HepG2 (cell line): ENCODE data around the gene CALN1. TPM values are rescaled to one million over a fixed set of nuclear protein-coding genes. Genes with fewer than 3 reads are reported as not detected.

Source experiments
- ATAC-seq: fragments of 200-7000 bp; cut with Tn5 transposase; 3 replicates; pipeline ENCODE4 v1.9.1; 2020; ENCODE audit warnings: mild to moderate bottlenecking, moderate library complexity
- BruUV-seq: library from RNA; stranded (reverse); fragments of 400-500 nt; replicated peaks from 2 replicates; lab custom pipeline; 2021; lab: Mats Ljungman, UMichigan
- CTCF ChIA-PET: fragments of 300-600 bp; formaldehyde crosslinking; extraction: SDS; loops from one replicate; lab custom pipeline; 2021; ENCODE audit warnings: low total read pairs, inconsistent platforms, low intra/inter-chr PET ratio; lab: Yijun Ruan, JAX
- POLR2A ChIA-PET: fragments of 350-600 bp; sonication (Branson Sonifier 250); formaldehyde crosslinking; loops from one replicate; lab custom pipeline; 2020; ENCODE audit warnings: antibody characterized with exemption, inconsistent platforms; lab: Yijun Ruan, JAX
- DNase-seq: peaks from one replicate; pipeline ENCODE4 v3.0.0-alpha.2; 2015; ENCODE audit warnings: low spot score
- FAIRE-seq: peaks from 3 replicates; lab custom pipeline; 2011; peaks lifted over from hg19 to GRCh38; lab: Jason Lieb, UNC
- H2AFZ ChIP-seq: one replicate; pipeline ENCODE4 v1.6.1; 2011; ENCODE audit warnings: low read length, inconsistent platforms
- H3K27ac ChIP-seq: fragments of 300-600 bp; 3 replicates; pipeline ENCODE4 v1.8.0; 2011; ENCODE audit warnings: mixed run types, mild to moderate bottlenecking, mixed read lengths, low read length, inconsistent platforms; ENCODE audit not compliant: insufficient read depth; ENCODE audit errors: extremely low read length
- H3K27me3 ChIP-seq, 2 experiments: fragments of 200-600 bp in 1 of 2; 2 replicates in 1 of 2; 3 replicates in 1 of 2; pipeline versions ENCODE4 v1.6.0 to v1.8.0; 2011; ENCODE audit warnings: low read length in 2 of 2, mild to moderate bottlenecking in 2 of 2, moderate library complexity in 2 of 2, inconsistent platforms in 1 of 2; ENCODE audit not compliant: insufficient read depth in 2 of 2, control insufficient read depth in 1 of 2
- H3K36me3 ChIP-seq, 2 experiments: fragments of 200-600 bp in 1 of 2; replicated peaks in 1 of 2; 2 replicates in 1 of 2; 3 replicates in 1 of 2; pipeline versions ENCODE4 v1.5.1 to v1.8.0; 2011; ENCODE audit warnings: low read length in 2 of 2, inconsistent platforms in 1 of 2; ENCODE audit not compliant: insufficient read depth in 2 of 2, control insufficient read depth in 1 of 2
- H3K4me1 ChIP-seq: 2 replicates; pipeline ENCODE4 v1.5.1; 2012; ENCODE audit warnings: low read length, inconsistent platforms; ENCODE audit not compliant: insufficient read depth
- H3K4me2 ChIP-seq: 2 replicates; pipeline ENCODE4 v1.6.0; 2011; ENCODE audit warnings: low read depth, low read length, inconsistent platforms
- H3K4me3 ChIP-seq, 3 experiments: fragments of 200-600 bp in 1 of 3; sonication (generic), shearing (Covaris generic) in 1 of 3; replicated peaks in 1 of 3; 2 replicates each; pipeline ENCODE4 v1.5.1; 2011 to 2016; ENCODE audit warnings: low read length in 3 of 3, inconsistent platforms in 2 of 3, low read depth in 2 of 3, mild to moderate bottlenecking in 2 of 3, control low read depth in 1 of 3, mixed read lengths in 1 of 3; ENCODE audit not compliant: insufficient read depth in 1 of 3
- H3K79me2 ChIP-seq: one replicate; pipeline ENCODE4 v1.6.1; 2011; ENCODE audit warnings: low read length, inconsistent platforms; ENCODE audit not compliant: insufficient read depth
- H3K9ac ChIP-seq: 2 replicates; pipeline ENCODE4 v1.6.0; 2011; ENCODE audit warnings: mild to moderate bottlenecking, low read depth, low read length, inconsistent platforms; ENCODE audit not compliant: insufficient read depth
- H3K9me3 ChIP-seq: 2 replicates; pipeline ENCODE4 v1.5.1; 2012; ENCODE audit warnings: mild to moderate bottlenecking, low read length
- H4K20me1 ChIP-seq: 2 replicates; pipeline ENCODE4 v1.6.0; 2011; ENCODE audit warnings: inconsistent platforms, mild to moderate bottlenecking, low read length, moderate library complexity; ENCODE audit not compliant: insufficient read depth
- NCOA5 ChIP-seq: sonication (generic); formaldehyde crosslinking; IDR thresholded peaks from 2 replicates; pipeline ENCODE4 v1.4.0; 2020; ENCODE audit warnings: missing genetic modification reagents
- ZNF503 ChIP-seq: sonication (generic); formaldehyde crosslinking; IDR thresholded peaks from 2 replicates; pipeline ENCODE4 v1.4.0; 2020; ENCODE audit warnings: missing genetic modification reagents
- ZNF678 ChIP-seq: sonication (generic); formaldehyde crosslinking; IDR thresholded peaks from 2 replicates; pipeline ENCODE4 v1.4.0; 2020; ENCODE audit warnings: mild to moderate bottlenecking, missing genetic modification reagents
- ZNF687 ChIP-seq: sonication (generic); formaldehyde crosslinking; IDR thresholded peaks from 2 replicates; pipeline ENCODE4 v1.5.1; 2020; ENCODE audit warnings: mild to moderate bottlenecking, missing genetic modification reagents, moderate library complexity
- ZNF740 ChIP-seq: sonication (generic); formaldehyde crosslinking; IDR thresholded peaks from 2 replicates; pipeline ENCODE4 v1.4.0; 2020; ENCODE audit warnings: missing genetic modification reagents
- ZNF75D ChIP-seq: sonication (generic); formaldehyde crosslinking; IDR thresholded peaks from 2 replicates; pipeline ENCODE4 v1.8.1; 2023; ENCODE audit warnings: missing genetic modification reagents, mild to moderate bottlenecking, borderline replicate concordance
- WGBS: methylation state at CpG from one replicate; pipeline ENCODE4 v1.1.6; 2017; ENCODE audit warnings: low lambda C conversion rate; 5-methylcytosine and 5-hydroxymethylcytosine counted together
- in situ Hi-C: cut with HindIII; loops from 2 replicates; pipeline ENCODE4 v1.10.0; 2017; ENCODE audit warnings: low pct_unique_long_range_greater_than_20kb; ENCODE audit not compliant: extremely low pct_ligation_motif_present
- intact Hi-C: fragments of 100-400 bp; cut with micrococcal nuclease; formaldehyde crosslinking; loops from one replicate; pipeline ENCODE4 v1.10.0; 2022; ENCODE audit not compliant: unreplicated experiment
- polyA plus RNA-seq, 8 experiments: library from polyadenylated mRNA; depleted of rRNA in 3 of 8; stranded (reverse) in 7 of 8; unstranded in 1 of 8; fragments of >200 nt; fragmentation: Illumina TruSeq in 4 of 8; extraction: Trizol in 4 of 8; gene quantifications; 2 replicates each; pipeline versions ENCODE4 v1.2.1 to v1.2.3, GENCODE V29; 2011 to 2016; ENCODE audit warnings: low read depth in 4 of 8, missing spikeins in 1 of 8, mixed read lengths in 1 of 8; ENCODE audit not compliant: insufficient read depth in 1 of 8
- total RNA-seq, 5 experiments: library from RNA; depleted of rRNA; stranded (reverse); fragments of >200 nt; fragmentation: Illumina TruSeq; extraction: Trizol; gene quantifications; 2 replicates each; pipeline ENCODE4 v1.2.3, GENCODE V29; 2016; ENCODE audit warnings: low read depth in 1 of 5
- TF ChIP-seq, protein P1 (sequence below): sonication (generic); formaldehyde crosslinking; IDR thresholded peaks from 2 replicates; pipeline ENCODE4 v1.5.1; 2020; ENCODE audit warnings: mild to moderate bottlenecking, moderate library complexity, missing genetic modification reagents

CALN1 gene
- total and polyA plus RNA-seq, 2 of the 13 experiments (the other 11 are each of a cell fraction or from before 2014, with no cell fraction given) = not detected

- Histone ChIP-seq H3K4me3 (no peak overlapping the region), H3K9me3 (no peaks in the 10 kb centered on the region), H4K20me1 (no peaks in the 10 kb centered on the region), H3K9ac (no peak overlapping the region), H3K36me3 (no peaks in the 10 kb centered on the region), H3K4me1 (no peaks in the 10 kb centered on the region), H3K4me2 (no peak overlapping the region), H2AFZ (no peak overlapping the region), H3K79me2 (no peaks in the 10 kb centered on the region), H3K27ac (no peak overlapping the region), H3K27me3 (peaks cover 0 to 11% of the 10 kb centered on the region in 2 experiments; a peak in 3 of 5 replicates)
- in situ Hi-C loops (no loop called here), intact Hi-C loops (no loop called here)
- WGBS = 4% methylated on average over 13 of the region's 16 CpGs
- FAIRE-seq = no peak
- TF ChIP-seq NCOA5 (CRISPR knock-in tag) = no peak
- POLR2A ChIA-PET = no interaction called here
- DNase-seq = no peak
- ATAC-seq = no peak
- BruUV-seq = no TSS peak
- CTCF ChIA-PET = no interaction called here
Observed at GRCh38 chr7:72098807-72099580, 313.1 kb downstream of the CALN1 start.

DNA sequence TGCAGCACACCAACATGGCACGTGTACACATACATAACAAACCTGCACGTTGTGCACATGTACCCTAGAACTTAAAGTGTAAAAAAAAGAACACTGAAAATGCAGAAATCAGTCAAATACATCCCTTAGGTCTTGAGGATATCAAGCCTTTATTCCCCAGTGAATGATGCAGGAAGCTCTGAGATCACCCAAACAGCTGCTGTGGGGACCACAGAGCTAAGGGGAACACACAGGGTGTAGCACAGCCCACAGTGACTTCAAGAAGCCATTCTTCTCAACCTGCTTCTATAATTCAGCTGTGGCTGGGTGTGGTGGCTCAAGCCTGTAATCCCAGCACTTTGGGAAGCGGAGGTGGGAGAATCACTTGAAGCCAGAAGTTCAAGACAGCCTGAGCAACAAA, 314.9 kb downstream of the CALN1 start:
- no peaks in the 10 kb centered on the region for H3K4me1 ChIP-seq
- no peak overlapping the region for H3K27ac ChIP-seq
- H4K20me1 ChIP-seq = no peaks in the 10 kb centered on the region
- H3K9me3 ChIP-seq = no peaks in the 10 kb centered on the region
- BruUV-seq = no TSS peak
- no peak overlapping the region for H3K4me2 ChIP-seq
- H3K27me3 ChIP-seq = peaks cover 0 to 11% of the 10 kb centered on the region in 2 experiments; a peak in 3 of 5 replicates
- H3K79me2 ChIP-seq = no peaks in the 10 kb centered on the region
- CTCF ChIA-PET = no interaction called here
- FAIRE-seq = no peak
- no peak overlapping the region for H2AFZ ChIP-seq
- DNase-seq = no peak
- no peaks in the 10 kb centered on the region for H3K36me3 ChIP-seq
- no peak overlapping the region for H3K9ac ChIP-seq
- POLR2A ChIA-PET = no interaction called here
- intact Hi-C loops = no loop called here
- no peak overlapping the region for H3K4me3 ChIP-seq
- in situ Hi-C loops = no loop called here
- no peak for ATAC-seq
- 14% methylated on average over 3 of the region's 3 CpGs for WGBS
- TF ChIP-seq ZNF503 (CRISPR knock-in tag) = no peak
- TF ChIP-seq ZNF687 (CRISPR knock-in tag) = no peak
- TF ChIP-seq ZNF75D (CRISPR knock-in tag) = no peak
- TF ChIP-seq, protein P1, sequence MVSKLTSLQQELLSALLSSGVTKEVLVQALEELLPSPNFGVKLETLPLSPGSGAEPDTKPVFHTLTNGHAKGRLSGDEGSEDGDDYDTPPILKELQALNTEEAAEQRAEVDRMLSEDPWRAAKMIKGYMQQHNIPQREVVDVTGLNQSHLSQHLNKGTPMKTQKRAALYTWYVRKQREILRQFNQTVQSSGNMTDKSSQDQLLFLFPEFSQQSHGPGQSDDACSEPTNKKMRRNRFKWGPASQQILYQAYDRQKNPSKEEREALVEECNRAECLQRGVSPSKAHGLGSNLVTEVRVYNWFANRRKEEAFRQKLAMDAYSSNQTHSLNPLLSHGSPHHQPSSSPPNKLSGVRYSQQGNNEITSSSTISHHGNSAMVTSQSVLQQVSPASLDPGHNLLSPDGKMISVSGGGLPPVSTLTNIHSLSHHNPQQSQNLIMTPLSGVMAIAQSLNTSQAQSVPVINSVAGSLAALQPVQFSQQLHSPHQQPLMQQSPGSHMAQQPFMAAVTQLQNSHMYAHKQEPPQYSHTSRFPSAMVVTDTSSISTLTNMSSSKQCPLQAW (CRISPR knock-in tag) = no peak
- TF ChIP-seq ZNF678 (CRISPR knock-in tag) = no peak
- no peak for TF ChIP-seq ZNF740
